Mucosa of descending colon (tissue), 3 donors: ENCODE measurements around the gene MCOLN1. TPM values are rescaled to one million over a fixed set of nuclear protein-coding genes. Genes with fewer than 3 reads are reported as not detected.

Experiments used
- ATAC-seq: fragments of 200-7000 bp; cut with Tn5 transposase; one replicate; pipeline ENCODE4 v1.9.1; 2020; ENCODE audit warnings: mild to moderate bottlenecking, moderate library complexity
- DNase-seq, 3 donors: peaks; one replicate each; pipeline ENCODE4 v3.0.0-alpha.2; 2020
- H3K36me3 ChIP-seq: fragments of 200-600 bp; one replicate; pipeline ENCODE4 v1.8.0; 2021; ENCODE audit warnings: low read depth, mild to moderate bottlenecking
- H3K4me1 ChIP-seq: fragments of 200-600 bp; one replicate; pipeline ENCODE4 v1.8.0; 2021; ENCODE audit warnings: low read depth, mild to moderate bottlenecking
- H3K4me3 ChIP-seq: fragments of 200-600 bp; one replicate; pipeline ENCODE4 v1.8.0; 2021; ENCODE audit warnings: mild to moderate bottlenecking
- H3K9me3 ChIP-seq: fragments of 200-600 bp; one replicate; pipeline ENCODE4 v1.8.0; 2021; ENCODE audit warnings: mild to moderate bottlenecking
- intact Hi-C, 2 donors: fragments of 100-400 bp; cut with DNase I in 1 of 2; cut with micrococcal nuclease in 1 of 2; formaldehyde crosslinking; loops; one replicate each; pipeline versions ENCODE4 v1.11.0 to v1.11.1; 2022; cut with DNase I, micrococcal nuclease
- total RNA-seq, 3 donors: library from RNA; stranded (reverse); fragmentation: NEBNext Ultra II Directional in 2 of 3; extraction: Animal tissue kit (Norgen Biotek cat#: 25700) in 2 of 3; gene quantifications; one replicate each; pipeline versions ENCODE4 v1.2.1 to v1.2.4, GENCODE V29; 2021 to 2023
- TF ChIP-seq, protein P1 (sequence below): fragments of 200-600 bp; IDR thresholded peaks from one replicate; pipeline ENCODE4 v1.8.0; 2022; ENCODE audit warnings: antibody characterized with exemption, mild to moderate bottlenecking
- donor health status: DM: no; HTN: no; CAD: no; lungs with moderate emphysema.
- donor health status: DM: no; HTN: no; CAD: no.
- donor health status: DM: no; HTN: yes; CAD: no.

The MCOLN1 gene
- total RNA-seq, 3 donors from 2014 or later: 29.5 to 40.1 (median 31.7) TPM

- H3K9me3 ChIP-seq: no peaks in the 10 kb centered on the region
- TF ChIP-seq, protein P1, sequence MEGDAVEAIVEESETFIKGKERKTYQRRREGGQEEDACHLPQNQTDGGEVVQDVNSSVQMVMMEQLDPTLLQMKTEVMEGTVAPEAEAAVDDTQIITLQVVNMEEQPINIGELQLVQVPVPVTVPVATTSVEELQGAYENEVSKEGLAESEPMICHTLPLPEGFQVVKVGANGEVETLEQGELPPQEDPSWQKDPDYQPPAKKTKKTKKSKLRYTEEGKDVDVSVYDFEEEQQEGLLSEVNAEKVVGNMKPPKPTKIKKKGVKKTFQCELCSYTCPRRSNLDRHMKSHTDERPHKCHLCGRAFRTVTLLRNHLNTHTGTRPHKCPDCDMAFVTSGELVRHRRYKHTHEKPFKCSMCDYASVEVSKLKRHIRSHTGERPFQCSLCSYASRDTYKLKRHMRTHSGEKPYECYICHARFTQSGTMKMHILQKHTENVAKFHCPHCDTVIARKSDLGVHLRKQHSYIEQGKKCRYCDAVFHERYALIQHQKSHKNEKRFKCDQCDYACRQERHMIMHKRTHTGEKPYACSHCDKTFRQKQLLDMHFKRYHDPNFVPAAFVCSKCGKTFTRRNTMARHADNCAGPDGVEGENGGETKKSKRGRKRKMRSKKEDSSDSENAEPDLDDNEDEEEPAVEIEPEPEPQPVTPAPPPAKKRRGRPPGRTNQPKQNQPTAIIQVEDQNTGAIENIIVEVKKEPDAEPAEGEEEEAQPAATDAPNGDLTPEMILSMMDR: no peak
- no peaks in the 10 kb centered on the region for H3K36me3 ChIP-seq
- no peak overlapping the region for H3K4me3 ChIP-seq
- intact Hi-C loops: no loop called here
- no peak for ATAC-seq
- no peak for DNase-seq
- H3K4me1 ChIP-seq: peaks cover 7% of the 10 kb centered on the region
Measured at GRCh38 chr19:7492558-7492957, 29.9 kb upstream of the MCOLN1 start.

DNA sequence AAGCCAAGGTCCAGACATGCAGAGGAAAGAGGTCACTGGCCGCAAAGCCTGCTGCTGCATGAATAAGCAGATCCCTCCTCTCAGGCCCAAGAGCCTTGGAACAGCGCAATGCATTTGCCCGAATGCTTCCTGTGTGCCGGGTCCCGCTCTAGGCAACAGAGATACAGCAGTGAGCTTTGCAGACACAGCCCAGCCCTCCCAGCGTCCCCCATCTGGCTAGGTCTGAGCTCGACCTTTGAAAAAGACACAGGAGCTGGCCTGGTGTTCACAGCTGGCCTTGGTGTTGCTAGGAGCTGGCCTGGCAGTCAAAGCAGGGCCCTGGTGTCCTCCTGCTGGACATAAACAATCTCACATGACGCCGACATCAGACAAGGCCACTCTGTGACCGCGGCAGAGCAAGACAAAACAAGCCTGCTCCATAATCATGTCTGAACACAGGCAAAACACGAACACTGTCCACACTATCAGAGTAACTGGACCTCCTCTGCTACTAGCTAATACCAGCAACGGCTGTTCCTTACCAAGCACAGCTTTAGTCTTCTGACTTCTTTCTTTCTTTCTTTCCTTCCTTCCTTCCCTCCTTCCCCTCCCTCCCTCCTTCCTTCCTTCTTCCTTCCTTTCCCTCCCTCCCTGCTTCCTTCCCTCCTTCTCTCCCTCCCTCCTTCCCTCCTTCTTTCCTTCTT is 27.9 kb upstream of the MCOLN1 start:
- no peaks in the 10 kb centered on the region for H3K36me3 ChIP-seq
- ATAC-seq: peak; percentile 14
- TF ChIP-seq, protein P1: no peak
- H3K4me1 ChIP-seq: peaks cover 1% of the 10 kb centered on the region
- intact Hi-C loops: no loop called here
- H3K9me3 ChIP-seq: no peaks in the 10 kb centered on the region
- H3K4me3 ChIP-seq: no peak overlapping the region
- DNase-seq: peak in 1 of 3 donors; percentile 24

DNA sequence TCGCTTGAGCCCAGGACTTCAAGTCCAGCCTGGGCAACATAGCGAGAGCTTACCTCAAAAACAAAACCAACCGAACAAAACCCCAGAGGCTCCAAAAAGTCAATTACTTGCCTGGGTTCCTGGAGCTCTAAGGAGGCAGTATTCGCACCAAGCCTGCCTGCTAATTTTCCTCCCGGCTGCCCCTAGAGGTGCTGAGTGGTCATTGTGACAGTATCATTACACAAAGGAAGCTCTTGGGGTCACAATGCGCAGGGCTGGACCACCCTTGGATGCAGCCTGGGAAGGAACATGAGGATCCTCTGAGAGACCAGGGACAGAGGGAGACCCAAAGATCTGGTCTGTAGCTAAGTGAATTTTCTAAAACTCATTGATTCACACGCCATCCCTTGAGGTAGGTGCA is 25.1 kb upstream of the MCOLN1 start:
- no peak for DNase-seq
- intact Hi-C loops: no loop called here
- peak; percentile 19 for ATAC-seq

GRCh38 chr19:7500811-7501450 is 21.5 kb upstream of the MCOLN1 start:
- peak; percentile 82 to 87 (median 86) for DNase-seq

More for the DNA sequence above, 25.1 kb upstream of the MCOLN1 start:
- Histone ChIP-seq H3K36me3 (no peaks in the 10 kb centered on the region), H3K9me3 (no peaks in the 10 kb centered on the region), H3K4me1 (peaks cover 3% of the 10 kb centered on the region), H3K4me3 (no peak overlapping the region)
- TF ChIP-seq, protein P1: no peak

DNA sequence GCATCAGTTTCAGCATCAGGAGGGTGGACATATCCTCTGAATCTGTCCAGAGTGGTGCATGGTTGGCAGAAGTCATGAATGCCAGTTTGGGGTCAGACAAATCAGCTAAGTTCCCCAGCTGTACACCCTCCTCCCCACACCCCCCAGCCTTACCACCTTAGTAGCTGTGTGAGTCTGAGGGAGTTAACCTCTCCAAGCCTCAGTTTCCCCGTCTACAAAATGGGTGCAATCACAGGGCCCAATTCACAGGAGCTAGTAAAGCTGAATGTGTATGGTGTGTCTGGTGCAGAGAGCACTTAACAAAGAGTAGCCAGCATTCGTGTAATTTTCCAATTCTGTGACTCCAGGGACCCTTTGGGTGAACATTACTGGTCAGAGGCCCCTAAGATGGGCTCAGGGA is 19.9 kb upstream of the MCOLN1 start:
- H3K36me3 ChIP-seq: no peaks in the 10 kb centered on the region
- intact Hi-C loops: no loop called here
- no peaks in the 10 kb centered on the region for H3K9me3 ChIP-seq
- TF ChIP-seq, protein P1: no peak
- no peak for DNase-seq
- H3K4me3 ChIP-seq: no peak overlapping the region
- peaks cover 13% of the 10 kb centered on the region for H3K4me1 ChIP-seq
- ATAC-seq: no peak

More at GRCh38 chr19:7500811-7501450, 21.5 kb upstream of the MCOLN1 start:
- Histone ChIP-seq H3K4me1 (peaks cover 11% of the 10 kb centered on the region), H3K9me3 (no peaks in the 10 kb centered on the region), H3K4me3 (no peak overlapping the region), H3K36me3 (no peaks in the 10 kb centered on the region)
- peak; percentile 88 for ATAC-seq
- TF ChIP-seq, protein P1: no peak
- intact Hi-C loops: no loop called here
